ENCODE data around the gene KCNH1.

GRCh38 chr1:211145944-211146343, 12.0 kb upstream of the KCNH1 start:
- TF ChIP-seq CTCF (IDR thresholded peaks at IDR 0.05; ENCODE audit: insufficient read depth, low read depth, low read length) = no peak
- no peak for TF ChIP-seq EZH2 (IDR thresholded peaks at IDR 0.05; ENCODE audit: insufficient read depth, low read length)

Measured in astrocyte (in vitro differentiated cells and primary cell).